CD14-positive monocyte (primary cell): ENCODE data around the gene SLC4A8. TPM values are rescaled to one million over a fixed set of nuclear protein-coding genes. Genes with fewer than 3 reads are reported as not detected.

Experiments
- DNase-seq, 3 donors: peaks; one replicate each; pipeline ENCODE4 v3.0.0-alpha.2; 2011 to 2022
- H2AFZ ChIP-seq: 2 replicates; pipeline ENCODE4 v1.6.0; 2012; ENCODE audit warnings: mild to moderate bottlenecking, low read depth, low read length, inconsistent platforms; ENCODE audit not compliant: insufficient read depth, poor library complexity, severe bottlenecking
- H3K27ac ChIP-seq, 2 donors: 1 replicate in 1 of 2; 2 replicates in 1 of 2; pipeline ENCODE4 v1.5.1; 2012 to 2013; ENCODE audit warnings: low read length in 2 of 2, control low read depth in 1 of 2, inconsistent platforms in 1 of 2, low read depth in 1 of 2, mild to moderate bottlenecking in 1 of 2
- H3K27me3 ChIP-seq, 2 donors: one replicate each; pipeline versions ENCODE4 v1.6.0 to v1.6.1; 2011 to 2013; ENCODE audit warnings: low read length in 2 of 2; ENCODE audit not compliant: control insufficient read depth in 2 of 2, insufficient read depth in 2 of 2
- H3K36me3 ChIP-seq, 2 donors: replicated peaks in 1 of 2; 1 replicate in 1 of 2; 2 replicates in 1 of 2; pipeline versions ENCODE4 v1.5.1 to v1.6.1; 2012 to 2013; ENCODE audit warnings: low read length in 2 of 2, control low read depth in 1 of 2, inconsistent platforms in 1 of 2, mild to moderate bottlenecking in 1 of 2; ENCODE audit not compliant: insufficient read depth in 2 of 2, control insufficient read depth in 1 of 2
- H3K4me1 ChIP-seq, 2 donors: 1 replicate in 1 of 2; 2 replicates in 1 of 2; pipeline versions ENCODE4 v1.5.1 to v1.6.1; 2012 to 2013; ENCODE audit warnings: low read length in 2 of 2, control low read depth in 1 of 2, inconsistent platforms in 1 of 2, mild to moderate bottlenecking in 1 of 2, moderate library complexity in 1 of 2; ENCODE audit not compliant: insufficient read depth in 2 of 2, control insufficient read depth in 1 of 2
- H3K4me2 ChIP-seq: replicated peaks from 2 replicates; pipeline ENCODE3; 2012; ENCODE audit warnings: low read length, moderate library complexity, mild to moderate bottlenecking; ENCODE audit not compliant: poor library complexity, severe bottlenecking; ENCODE audit errors: extremely low read depth
- H3K4me3 ChIP-seq, 3 experiments: fragments of 200-600 bp in 1 of 3; sonication (generic) in 1 of 3; replicated peaks in 1 of 3; 1 replicate in 2 of 3; 2 replicates in 1 of 3; pipeline ENCODE4 v1.5.1; 2011 to 2013; ENCODE audit warnings: low read length in 3 of 3, mild to moderate bottlenecking in 3 of 3, control low read depth in 2 of 3, low read depth in 2 of 3, inconsistent platforms in 1 of 3, moderate library complexity in 1 of 3
- H3K79me2 ChIP-seq: 2 replicates; pipeline ENCODE4 v1.6.0; 2012; ENCODE audit warnings: mild to moderate bottlenecking, control low read depth, inconsistent platforms, low read length, moderate library complexity; ENCODE audit not compliant: insufficient read depth
- H3K9ac ChIP-seq: 2 replicates; pipeline ENCODE4 v1.6.0; 2017; ENCODE audit warnings: low read length, mild to moderate bottlenecking; ENCODE audit not compliant: insufficient read depth, poor library complexity, severe bottlenecking
- H3K9me3 ChIP-seq, 2 donors: replicated peaks in 1 of 2; 1 replicate in 1 of 2; 2 replicates in 1 of 2; pipeline versions ENCODE4 v1.5.1 to v1.6.1; 2012 to 2013; ENCODE audit warnings: low read length in 2 of 2, control low read depth in 1 of 2; ENCODE audit not compliant: control insufficient read depth in 1 of 2, insufficient read depth in 1 of 2
- H4K20me1 ChIP-seq: 2 replicates; pipeline ENCODE4 v1.6.0; 2012; ENCODE audit warnings: mild to moderate bottlenecking, low read length, control low read depth, moderate library complexity; ENCODE audit not compliant: insufficient read depth
- H3K27ac Mint-ChIP-seq, 7 donors: one replicate each; pipeline ENCODE4 v1.8.0; 2020; ENCODE audit warnings: mild to moderate bottlenecking in 7 of 7, mixed read lengths in 7 of 7, moderate library complexity in 6 of 7, inconsistent platforms in 2 of 7
- H3K27me3 Mint-ChIP-seq, 3 donors: one replicate each; pipeline ENCODE4 v1.8.0; 2021 to 2022; ENCODE audit warnings: low read depth in 3 of 3, mild to moderate bottlenecking in 3 of 3, mixed read lengths in 3 of 3, moderate library complexity in 3 of 3, inconsistent platforms in 1 of 3
- H3K36me3 Mint-ChIP-seq, 2 donors: one replicate each; pipeline ENCODE4 v1.8.0; 2020; ENCODE audit warnings: mixed read lengths in 2 of 2, inconsistent platforms in 1 of 2, mild to moderate bottlenecking in 1 of 2
- H3K4me1 Mint-ChIP-seq: one replicate; pipeline ENCODE4 v1.8.0; 2020; ENCODE audit warnings: mild to moderate bottlenecking, mixed read lengths
- H3K4me3 Mint-ChIP-seq, 2 donors: one replicate each; pipeline ENCODE4 v1.8.0; 2020; ENCODE audit warnings: mild to moderate bottlenecking in 2 of 2, mixed read lengths in 2 of 2, moderate library complexity in 1 of 2
- H3K9me3 Mint-ChIP-seq, 7 donors: one replicate each; pipeline ENCODE4 v1.8.0; 2020 to 2022; ENCODE audit warnings: mixed read lengths in 7 of 7, mild to moderate bottlenecking in 6 of 7, moderate library complexity in 6 of 7, inconsistent platforms in 2 of 7
- WGBS: methylation state at CpG from one replicate; pipeline ENCODE4 v1.1.5; 2013; ENCODE audit warnings: missing lambda C conversion rate; ENCODE audit not compliant: insufficient coverage; 5-methylcytosine and 5-hydroxymethylcytosine counted together
- intact Hi-C, 2 donors: fragments of 100-400 bp; cut with micrococcal nuclease; formaldehyde crosslinking; loops; one replicate each; pipeline versions ENCODE4 v1.15.0 to v1.15.1; 2023
- polyA plus RNA-seq, 3 donors: library from polyadenylated mRNA; depleted of rRNA in 1 of 3; unstranded in 2 of 3; stranded (reverse) in 1 of 3; fragments of 300-500 nt in 2 of 3; fragments of >200 nt in 1 of 3; fragmentation: Illumina TruSeq in 2 of 3; gene quantifications; 1 replicate in 2 of 3; 2 replicates in 1 of 3; pipeline ENCODE4 v1.2.3, GENCODE V29; 2012 to 2021
- TF ChIP-seq, protein P1 (sequence below): fragments of 200-600 bp; IDR thresholded peaks from one replicate; pipeline ENCODE4 v1.8.0; 2022; ENCODE audit warnings: antibody characterized with exemption, mild to moderate bottlenecking

SLC4A8 gene
- polyA plus RNA-seq, 3 donors: 1.9 to 5.4 (median 2.3) TPM

DNA sequence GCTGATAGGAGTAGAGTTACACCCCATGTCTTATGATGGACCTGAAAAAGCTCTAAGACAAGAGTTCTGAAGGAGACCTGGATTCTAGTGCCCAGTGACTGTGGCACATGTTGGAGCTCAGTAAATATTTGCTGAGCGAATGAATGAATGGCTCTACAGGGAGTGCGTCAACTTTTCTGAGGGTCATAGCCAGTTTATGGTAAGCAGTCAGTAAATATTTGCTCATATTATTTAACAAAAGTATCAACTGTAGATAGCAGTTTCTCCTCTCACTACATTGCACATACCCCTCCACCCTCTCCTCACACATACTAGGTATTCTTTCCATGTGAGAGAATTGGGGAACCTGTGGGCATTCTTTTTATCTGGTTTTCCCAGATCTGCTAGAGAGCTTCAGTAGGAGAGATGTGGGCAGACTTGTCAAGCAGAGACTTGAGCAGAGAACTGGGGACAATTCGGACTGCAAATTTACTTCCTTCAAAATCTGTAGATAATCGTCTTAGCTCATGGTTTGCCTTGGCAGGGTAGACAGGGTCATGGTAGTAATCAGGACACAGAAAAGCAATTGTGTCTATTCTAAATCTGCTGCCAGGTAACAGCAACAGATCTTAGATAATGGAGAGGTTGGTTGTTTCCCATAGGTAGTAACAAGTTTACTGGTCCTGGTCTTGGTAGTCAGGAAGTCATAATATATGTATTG is 5.7 kb downstream of the SLC4A8 start:
- Histone ChIP-seq H3K79me2 (no peaks in the 10 kb centered on the region), H3K9ac (no peak overlapping the region), H3K9me3 (no peaks in the 10 kb centered on the region), H3K27ac (no peak overlapping the region), H4K20me1 (no peaks in the 10 kb centered on the region), H2AFZ (no peak overlapping the region), H3K4me1 (peaks cover 0 to 6% of the 10 kb centered on the region in 2 donors), H3K4me3 (no peak overlapping the region), H3K36me3 (no peaks in the 10 kb centered on the region), H3K27me3 (peaks cover 7 to 12% of the 10 kb centered on the region in 2 donors), H3K4me2 (no peak overlapping the region)
- H3K27ac Mint-ChIP-seq: no peak overlapping the region
- no peaks in the 10 kb centered on the region for H3K36me3 Mint-ChIP-seq
- H3K9me3 Mint-ChIP-seq: peaks cover 0 to 4% (median 0%) of the 10 kb centered on the region in 7 donors
- WGBS: no CpG with 5 or more reads among the region's 4 CpGs
- TF ChIP-seq, protein P1, sequence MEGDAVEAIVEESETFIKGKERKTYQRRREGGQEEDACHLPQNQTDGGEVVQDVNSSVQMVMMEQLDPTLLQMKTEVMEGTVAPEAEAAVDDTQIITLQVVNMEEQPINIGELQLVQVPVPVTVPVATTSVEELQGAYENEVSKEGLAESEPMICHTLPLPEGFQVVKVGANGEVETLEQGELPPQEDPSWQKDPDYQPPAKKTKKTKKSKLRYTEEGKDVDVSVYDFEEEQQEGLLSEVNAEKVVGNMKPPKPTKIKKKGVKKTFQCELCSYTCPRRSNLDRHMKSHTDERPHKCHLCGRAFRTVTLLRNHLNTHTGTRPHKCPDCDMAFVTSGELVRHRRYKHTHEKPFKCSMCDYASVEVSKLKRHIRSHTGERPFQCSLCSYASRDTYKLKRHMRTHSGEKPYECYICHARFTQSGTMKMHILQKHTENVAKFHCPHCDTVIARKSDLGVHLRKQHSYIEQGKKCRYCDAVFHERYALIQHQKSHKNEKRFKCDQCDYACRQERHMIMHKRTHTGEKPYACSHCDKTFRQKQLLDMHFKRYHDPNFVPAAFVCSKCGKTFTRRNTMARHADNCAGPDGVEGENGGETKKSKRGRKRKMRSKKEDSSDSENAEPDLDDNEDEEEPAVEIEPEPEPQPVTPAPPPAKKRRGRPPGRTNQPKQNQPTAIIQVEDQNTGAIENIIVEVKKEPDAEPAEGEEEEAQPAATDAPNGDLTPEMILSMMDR: no peak
- H3K4me3 Mint-ChIP-seq: no peak overlapping the region
- DNase-seq: no peak
- peaks cover 3% of the 10 kb centered on the region for H3K4me1 Mint-ChIP-seq
- H3K27me3 Mint-ChIP-seq: peaks cover 9 to 15% (median 12%) of the 10 kb centered on the region in 3 donors
- intact Hi-C loops: no loop called here

GRCh38 chr12:51432921-51433320 is 8.3 kb downstream of the SLC4A8 start:
- H3K4me3 Mint-ChIP-seq: no peak overlapping the region
- H2AFZ ChIP-seq: no peak overlapping the region
- no peaks in the 10 kb centered on the region for H4K20me1 ChIP-seq
- peaks cover 0 to 6% of the 10 kb centered on the region in 2 donors for H3K4me1 ChIP-seq
- H3K36me3 Mint-ChIP-seq: no peaks in the 10 kb centered on the region
- 100% methylated on average over 1 of the region's 2 CpGs for WGBS
- H3K27me3 Mint-ChIP-seq: peaks cover under 1 to 6% (median 2%) of the 10 kb centered on the region in 3 donors
- DNase-seq: no peak
- H3K36me3 ChIP-seq: no peaks in the 10 kb centered on the region
- peaks cover 3% of the 10 kb centered on the region for H3K4me1 Mint-ChIP-seq
- intact Hi-C loops: no loop called here
- no peaks in the 10 kb centered on the region for H3K79me2 ChIP-seq
- no peaks in the 10 kb centered on the region for H3K9me3 ChIP-seq
- TF ChIP-seq, protein P1: no peak
- peaks cover 0 to 4% (median 0%) of the 10 kb centered on the region in 7 donors for H3K9me3 Mint-ChIP-seq
- no peak overlapping the region for H3K27ac ChIP-seq
- no peak overlapping the region for H3K9ac ChIP-seq
- H3K27ac Mint-ChIP-seq: no peak overlapping the region
- H3K4me3 ChIP-seq: no peak overlapping the region
- H3K27me3 ChIP-seq: no peaks in the 10 kb centered on the region
- H3K4me2 ChIP-seq: no peak overlapping the region
